DOHH2 (cell line): ENCODE data around the gene OBSCN.
A peak's percentile ranks its signal among the peaks of the same experiment; 100 is the strongest.

Source experiments
- CTCF ChIP-seq: fragments of 200-600 bp; sonication (generic); IDR thresholded peaks from one replicate; pipeline ENCODE4 v1.5.1; 2014; ENCODE audit warnings: antibody characterized with exemption, mild to moderate bottlenecking, low read depth, low read length; ENCODE audit not compliant: poor library complexity, severe bottlenecking
- EZH2phosphoT487 ChIP-seq: fragments of 200-600 bp; sonication (generic); IDR thresholded peaks from 2 replicates; pipeline ENCODE4 v1.6.1; 2017; ENCODE audit warnings: borderline replicate concordance, mild to moderate bottlenecking, antibody characterized with exemption, low read length, moderate library complexity, mixed read lengths

GRCh38 chr1:228378873-228379460, 171.1 kb downstream of the OBSCN start:
- TF ChIP-seq CTCF (peak; percentile 6), EZH2phosphoT487 (no peak; the same call in 1 of the 2 replicates)
